SHP77 treated with DMSO at 0.1 percent for 48 hours (cell line): Measurements from ENCODE around the gene ZBTB24.
"Not testable (repeated sequence)": the region's sequence is repeated elsewhere in the genome, so short reads cannot be mapped to it uniquely, and the experiment has no call there.

Experiments
- DNase-seq: peaks from one replicate; lab custom pipeline; 2025; lab: John Stamatoyannopoulos, UW

The ZBTB24 gene

DNA sequence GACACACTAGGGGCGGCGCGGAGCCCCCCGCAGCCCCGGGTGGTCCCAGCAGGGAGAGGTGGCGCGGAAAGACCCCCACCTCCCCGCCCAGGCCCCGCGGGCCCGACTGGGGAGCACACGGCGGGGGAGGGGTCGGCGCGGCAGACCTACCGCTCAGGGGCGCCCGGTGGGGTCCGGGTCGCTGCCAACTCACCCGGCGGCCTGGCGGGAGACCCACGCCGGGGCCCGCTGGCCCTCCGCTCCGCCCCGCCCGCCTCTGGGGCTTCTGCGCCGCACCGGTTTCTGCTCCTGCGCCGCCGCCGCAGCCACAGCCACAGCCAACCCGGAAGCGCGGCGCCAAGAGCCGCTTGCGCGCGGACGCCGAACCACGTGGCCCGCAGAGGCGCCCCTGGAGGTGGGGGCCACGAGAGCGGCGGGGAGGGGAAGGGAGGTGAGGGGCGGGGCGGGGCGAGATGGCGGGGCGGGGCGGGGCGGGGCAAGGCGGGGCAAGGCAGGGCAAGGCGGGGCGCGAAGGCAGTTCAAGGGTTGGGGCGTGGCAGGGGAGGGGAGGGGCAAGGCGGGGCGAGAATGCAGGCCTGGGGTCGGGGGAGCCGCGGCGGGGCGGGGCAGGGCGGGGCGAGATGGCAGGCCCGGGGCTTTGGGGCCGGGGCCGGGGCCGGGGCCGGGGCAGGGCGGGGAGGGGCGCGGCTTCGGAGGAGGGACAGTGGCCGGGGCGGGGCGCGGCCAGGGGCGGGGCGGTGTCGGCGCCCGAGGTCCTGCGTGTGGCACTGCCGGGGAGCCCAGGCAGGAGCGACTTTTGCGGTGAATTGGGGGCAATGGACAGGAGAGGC is at the start of gene ZBTB24:
Gene ZBTB24, minus strand, starts transcription at position 315 of the 830 bp plus-strand sequence. CDS start 1,193 bp downstream, outside the sequence.
- DNase-seq = peak; percentile 73

DNA sequence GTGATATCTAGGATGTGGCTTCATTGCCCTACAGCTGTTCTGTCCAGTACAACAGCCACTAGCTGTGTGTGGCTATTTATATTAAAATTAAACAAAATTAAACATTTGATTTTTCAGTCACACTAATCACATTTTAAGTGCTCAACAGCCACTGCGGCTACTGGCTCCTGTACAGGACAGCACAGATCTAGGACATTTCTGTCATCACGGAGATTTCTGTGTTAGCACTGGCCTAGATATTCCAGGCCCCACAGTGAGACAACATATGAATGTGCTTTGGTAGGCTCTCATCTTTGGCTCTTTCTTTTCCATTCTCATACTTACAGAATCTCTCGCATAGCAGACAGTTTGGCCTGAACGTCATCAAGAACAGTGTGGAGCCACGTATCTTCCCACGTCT is 48.4 kb upstream of the ZBTB24 start:
- DNase-seq = no peak

DNA sequence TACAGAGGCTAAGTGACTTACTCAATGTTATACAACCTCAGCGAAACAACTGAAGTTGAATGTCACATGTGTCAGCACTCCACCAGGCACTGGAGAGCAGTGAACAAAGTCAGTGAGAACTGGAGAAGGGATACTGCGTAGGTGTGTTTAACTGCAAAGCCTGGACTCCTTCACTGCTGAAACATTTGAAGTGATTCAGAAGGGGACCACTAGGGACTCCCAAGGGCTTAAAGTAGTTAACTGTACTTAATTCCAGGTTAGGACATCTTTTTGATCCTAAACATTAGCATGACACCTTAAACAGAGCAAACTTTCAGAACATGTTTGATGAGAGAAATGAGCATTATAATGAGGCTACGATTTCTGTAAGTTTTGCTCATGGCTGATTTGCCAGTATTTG is 45.0 kb upstream of the ZBTB24 start:
- no peak for DNase-seq

DNA sequence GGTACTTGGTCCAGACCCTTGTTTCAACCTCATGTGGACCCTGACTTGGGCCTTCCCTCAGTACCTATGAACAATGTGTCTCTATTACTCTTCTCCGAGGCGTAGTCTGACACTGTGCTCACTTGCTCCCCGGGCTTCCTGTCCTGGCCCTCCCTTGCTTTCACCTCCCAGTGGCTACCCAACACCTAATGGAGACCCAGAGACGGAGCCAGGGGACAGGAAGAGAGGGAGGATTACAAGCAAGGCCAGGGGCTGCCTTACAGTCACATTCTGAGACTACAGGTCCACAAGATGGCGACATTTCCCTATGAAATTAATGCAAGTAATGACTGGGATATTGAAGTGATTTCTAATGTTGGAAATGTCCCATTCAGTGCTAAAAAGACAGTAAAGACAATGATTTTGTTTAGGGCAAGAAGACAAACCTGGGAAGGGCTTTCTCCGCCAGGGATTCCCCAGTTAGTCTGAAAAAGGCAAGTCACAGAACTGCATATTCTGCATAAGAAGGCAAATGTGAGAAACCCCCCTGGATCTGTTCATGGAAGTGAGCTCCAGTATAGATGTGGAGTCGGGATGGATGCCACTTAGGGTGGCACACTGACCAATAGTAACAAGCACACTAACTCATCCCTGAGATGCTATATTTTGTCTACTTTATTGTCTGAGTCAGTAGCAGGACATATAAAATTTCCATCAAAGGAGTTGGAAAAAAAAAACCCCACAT is 44.0 kb upstream of the ZBTB24 start:
- peak; percentile 71 for DNase-seq

DNA sequence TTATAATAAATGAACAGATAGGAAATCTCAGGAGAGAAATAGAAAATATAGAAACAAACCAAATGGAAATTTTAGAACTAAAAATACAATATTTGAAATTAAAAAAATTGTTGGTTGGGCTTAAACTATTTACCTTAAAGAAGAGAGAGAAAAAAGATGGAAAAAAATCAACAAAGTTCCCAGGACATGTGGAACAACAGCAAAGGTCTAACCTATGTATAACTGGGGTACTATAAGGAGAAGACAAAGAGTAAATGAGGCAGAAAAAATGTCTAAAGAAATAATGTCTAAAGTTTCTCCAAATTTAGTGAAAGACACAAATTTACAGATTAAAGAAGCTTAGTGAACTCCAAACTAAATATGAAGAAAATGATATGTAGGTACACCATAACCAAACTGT is 41.1 kb upstream of the ZBTB24 start:
- DNase-seq = no peak

DNA sequence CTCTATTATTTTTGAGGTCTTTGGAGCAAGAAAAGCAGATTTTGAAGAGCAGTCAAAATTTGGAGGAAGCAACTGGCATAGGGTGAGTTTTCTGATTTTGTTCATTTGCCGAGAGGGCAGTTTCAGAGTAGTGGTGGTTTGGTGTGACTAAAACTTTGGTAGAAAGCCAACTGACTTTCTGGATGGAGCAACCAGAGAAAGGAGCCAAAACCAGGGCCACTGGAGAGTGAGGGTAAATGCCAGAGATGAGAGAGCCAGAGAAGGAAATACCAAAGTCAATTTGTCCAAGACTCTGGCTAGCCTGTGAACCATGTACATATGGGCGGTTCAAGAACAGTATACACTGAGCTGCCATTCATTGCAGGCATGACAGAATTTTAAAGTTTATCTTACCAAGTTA is 40.5 kb upstream of the ZBTB24 start:
- no peak for DNase-seq

DNA sequence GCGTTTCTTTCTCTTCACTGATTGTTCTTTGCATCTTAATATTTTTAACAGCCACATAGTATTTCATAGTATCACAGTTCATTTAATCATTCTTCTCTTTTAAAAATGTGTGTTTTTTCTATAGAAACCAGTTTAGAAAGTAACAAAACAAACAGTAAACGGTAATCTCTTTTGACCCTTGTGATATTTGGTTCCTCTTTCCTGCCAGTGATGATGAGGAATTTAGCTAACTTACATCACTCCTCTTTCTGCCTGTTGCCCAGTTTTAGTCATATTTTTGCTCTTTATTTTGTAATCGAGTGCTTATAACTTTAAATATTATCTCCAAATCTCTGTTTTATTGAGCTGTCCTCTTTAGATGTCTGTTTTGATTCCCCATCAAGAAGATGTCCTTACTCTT is 38.1 kb upstream of the ZBTB24 start:
- DNase-seq = no peak

DNA sequence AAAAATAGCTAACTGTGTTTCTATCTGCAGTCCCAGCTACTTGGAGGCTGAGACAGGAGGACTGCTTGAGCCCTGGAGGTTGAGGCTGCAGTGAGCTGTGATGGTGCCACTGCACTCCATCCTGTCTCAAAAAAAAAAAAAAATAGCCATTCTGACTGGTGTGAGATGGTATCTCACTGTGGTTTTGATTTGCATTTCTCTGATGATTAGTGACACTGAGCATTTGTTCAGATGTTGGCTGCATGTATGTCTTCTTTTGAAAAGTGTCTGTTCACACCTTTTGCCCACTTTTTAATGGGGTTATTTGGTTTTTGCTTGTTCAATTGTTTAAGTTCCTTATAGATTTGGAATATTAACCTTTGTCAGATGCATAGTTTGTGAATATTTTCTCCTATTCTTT is 36.6 kb upstream of the ZBTB24 start:
- not testable (repeated sequence) for DNase-seq

DNA sequence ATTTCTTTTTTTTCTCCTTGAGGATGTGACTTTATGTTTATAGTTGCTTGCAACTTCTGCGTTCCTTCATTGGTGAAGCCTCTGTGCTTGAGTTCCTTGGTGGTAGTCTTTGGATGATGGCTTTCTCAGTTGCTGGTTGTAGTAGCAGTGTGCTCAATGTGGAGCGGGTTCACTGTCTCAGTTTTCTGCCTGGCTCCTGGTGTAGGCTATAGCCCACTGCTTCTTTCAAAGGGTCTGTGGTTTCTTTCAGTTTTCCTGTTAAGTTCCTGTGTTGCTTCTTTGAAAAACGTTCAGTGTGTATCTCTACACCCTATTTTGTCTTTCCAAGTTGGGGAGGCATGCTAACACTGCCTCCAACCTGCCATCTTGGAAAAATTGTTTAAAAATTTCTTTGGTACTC is 33.9 kb upstream of the ZBTB24 start:
- no peak for DNase-seq

DNA sequence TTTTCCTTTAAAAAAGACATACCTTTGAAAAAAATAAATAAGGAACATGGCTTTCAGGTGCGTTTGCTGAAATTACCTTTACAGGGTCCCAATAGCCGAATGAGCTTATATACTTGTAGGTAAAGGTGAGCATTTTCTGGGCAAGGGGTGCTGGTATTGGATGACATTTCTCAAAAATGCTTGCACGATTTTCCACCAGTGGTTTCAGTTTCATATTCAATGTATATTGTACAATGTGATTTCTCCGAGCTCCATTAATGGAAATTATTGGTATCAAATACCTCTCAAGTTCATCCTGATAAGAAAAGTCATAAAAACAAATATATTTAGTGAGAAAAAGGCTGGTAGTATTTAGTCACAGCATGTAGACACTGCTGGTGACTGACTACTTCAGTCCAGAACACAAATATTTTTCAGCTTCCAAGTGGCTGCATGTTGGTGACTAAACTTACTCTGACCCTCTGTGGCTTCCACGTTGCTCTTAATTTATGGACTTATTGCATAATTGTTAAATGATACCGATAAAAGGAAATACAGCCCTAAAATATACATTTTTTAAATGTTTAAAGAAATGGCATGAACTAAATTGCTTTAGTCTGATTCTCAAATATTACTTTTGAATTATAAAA is 32.9 kb upstream of the ZBTB24 start:
- no peak for DNase-seq

DNA sequence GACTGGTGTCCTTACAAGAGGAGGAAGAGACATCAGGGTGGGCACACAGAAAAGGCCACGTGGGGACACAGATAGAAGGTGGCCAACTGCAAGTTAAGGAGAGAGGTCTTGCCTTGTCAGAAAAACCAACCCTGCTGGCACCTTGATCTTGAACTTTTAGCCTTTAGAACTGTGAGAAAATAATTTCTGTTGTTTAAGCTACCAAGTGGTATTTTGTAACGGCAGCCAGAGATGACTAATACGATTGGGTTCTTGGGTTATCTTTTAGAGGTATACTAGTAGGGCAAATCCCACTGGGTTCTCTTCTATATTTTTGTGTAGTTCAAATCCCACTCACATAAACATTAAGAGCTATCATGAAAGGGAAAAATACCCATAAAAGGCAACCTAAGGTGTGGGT is 31.9 kb upstream of the ZBTB24 start:
- no peak for DNase-seq

DNA sequence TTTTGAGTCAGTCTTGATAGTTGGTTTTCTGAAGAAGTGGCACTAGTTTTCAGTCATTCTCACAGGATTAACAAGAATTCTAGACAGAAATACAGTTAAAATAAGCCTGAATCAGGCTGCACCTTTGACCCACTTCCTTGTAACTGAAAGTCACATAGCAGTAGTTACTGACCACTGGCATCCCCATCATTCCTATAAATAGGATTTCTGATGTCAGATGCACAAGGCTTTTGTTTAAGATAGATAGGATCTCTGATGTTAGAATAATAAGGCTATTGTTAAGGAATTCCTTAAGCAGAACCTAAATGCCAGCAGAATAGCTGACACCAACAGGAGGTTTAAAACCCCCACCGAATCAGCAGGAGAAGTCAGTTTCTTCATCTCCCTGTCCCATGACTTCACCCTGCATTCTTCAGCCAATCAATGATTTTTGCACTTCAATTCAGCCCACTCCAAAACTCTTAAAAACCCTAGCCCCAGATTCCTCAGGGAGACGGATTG is 30.6 kb upstream of the ZBTB24 start:
- DNase-seq = no peak

DNA sequence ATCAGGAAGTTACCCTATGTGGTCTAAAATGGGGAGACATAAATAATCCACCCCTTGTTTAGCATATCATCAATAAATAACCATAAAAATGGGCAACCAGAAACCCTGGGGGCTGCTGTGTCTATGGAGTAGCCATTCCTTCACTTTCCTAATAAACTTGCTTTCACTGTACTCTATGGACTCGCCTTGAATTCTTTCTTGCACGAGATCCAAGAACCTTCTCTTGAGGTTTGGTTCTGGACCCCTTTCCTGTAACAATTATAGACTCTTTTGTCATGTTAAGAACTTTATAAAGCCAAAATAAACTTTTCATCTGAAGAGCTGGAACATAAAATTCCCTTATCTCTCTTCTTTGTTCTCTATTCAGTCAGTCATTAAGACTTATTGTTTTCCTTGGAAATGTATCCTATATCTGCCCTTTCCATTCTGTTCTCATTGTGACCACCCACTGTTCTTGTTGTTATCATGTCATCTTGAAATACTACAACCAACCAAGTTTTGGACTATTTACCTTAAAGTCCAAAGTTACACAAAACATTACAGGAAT is 29.3 kb upstream of the ZBTB24 start:
- no peak for DNase-seq

DNA sequence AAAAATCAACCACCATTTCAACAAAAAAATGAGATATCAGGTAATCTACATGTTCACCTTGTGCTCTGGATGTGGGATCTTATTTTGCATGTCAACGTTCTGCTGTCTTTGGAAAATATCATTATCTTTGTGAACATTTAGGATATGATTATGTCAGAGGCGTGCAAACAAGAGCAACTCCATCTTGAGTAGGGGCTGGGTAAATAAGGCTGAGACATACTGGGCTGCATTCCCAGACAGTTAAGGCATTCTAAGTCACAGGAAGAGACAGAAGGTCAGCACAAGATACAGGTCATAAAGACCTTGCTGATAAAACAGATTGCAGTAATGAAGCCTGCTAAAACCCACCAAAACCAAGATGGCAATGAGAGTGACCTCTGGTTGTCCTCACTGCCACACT is 28.8 kb upstream of the ZBTB24 start:
- DNase-seq = no peak

DNA sequence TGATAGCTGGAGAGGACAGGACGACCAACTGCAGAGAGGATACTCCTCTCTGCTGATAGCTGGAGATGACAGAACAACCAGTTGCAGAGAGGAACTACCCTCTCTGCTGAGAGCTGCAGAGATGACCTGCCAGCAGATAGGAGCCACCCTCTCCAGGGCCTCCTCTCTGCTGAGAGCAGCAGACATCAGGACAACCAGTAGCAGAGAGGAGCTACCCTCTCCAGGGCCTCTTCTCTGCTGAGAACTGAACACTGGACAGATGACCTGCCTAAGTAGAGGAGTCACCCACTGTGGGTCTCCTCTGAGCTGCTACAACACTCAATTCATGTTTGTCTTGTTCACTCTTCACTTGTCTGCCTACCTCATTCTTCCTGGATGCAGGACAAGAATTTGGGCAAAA is 27.3 kb upstream of the ZBTB24 start:
- no peak for DNase-seq

DNA sequence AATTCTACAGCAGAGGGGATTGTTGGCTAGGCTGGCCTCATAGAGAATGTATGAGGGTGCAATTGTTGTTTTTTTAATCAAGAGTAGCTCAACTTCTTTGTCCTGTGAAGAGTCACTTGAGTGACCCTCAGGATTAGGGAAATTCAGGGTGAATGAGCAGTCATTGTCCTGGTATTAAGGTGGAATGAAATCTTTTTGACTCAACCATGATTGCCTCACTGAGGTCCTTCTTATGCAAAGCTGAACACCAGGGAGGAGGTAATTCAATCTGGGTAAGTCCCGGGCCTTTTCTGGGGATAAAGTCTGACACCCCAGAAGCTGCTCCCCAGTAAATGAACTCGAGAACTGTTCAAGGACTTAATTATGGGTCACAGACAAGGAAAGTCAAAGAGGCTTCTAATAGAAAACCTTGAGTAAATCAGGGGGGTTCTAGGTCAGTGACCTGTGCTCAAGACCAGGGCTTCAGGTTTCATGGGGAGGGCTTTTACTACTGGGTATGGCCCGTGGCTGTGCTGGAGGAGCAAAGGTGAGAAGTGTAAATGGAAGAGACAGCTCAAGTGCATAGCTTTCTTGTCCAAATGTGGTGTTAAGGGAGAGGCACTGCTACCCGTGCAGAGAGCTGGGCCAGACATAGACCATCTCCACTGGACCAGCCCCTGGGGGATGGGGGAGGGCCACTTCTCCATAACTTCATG is 25.3 kb upstream of the ZBTB24 start:
- DNase-seq = no peak

DNA sequence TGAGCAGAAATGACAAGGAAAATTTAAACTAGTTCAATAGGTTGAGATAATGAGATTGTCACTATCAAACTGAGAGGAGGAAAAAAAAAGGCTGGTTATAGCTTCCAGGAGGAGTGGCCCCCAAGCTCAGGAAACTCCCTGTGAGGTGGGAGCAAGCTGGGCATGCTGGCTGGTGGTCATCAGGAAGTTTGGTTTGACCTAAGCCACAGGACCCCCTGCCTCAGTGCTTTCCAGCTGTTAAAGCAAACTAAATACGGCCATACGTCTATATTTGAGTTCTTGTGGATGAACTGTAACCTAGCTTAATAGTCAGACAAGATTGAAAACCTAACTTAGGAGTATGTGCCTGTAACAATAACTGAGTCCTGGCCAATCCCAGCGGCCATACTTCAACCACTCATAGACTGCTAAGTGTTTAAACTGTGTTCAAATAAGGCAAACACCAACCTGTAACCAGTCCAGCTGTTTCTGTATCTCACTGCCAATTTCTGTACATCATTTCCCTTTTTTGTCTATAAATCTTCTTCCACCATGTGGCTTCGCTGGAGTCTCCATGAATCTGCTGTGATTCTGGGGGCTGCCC is 24.6 kb upstream of the ZBTB24 start:
- DNase-seq = no peak

DNA sequence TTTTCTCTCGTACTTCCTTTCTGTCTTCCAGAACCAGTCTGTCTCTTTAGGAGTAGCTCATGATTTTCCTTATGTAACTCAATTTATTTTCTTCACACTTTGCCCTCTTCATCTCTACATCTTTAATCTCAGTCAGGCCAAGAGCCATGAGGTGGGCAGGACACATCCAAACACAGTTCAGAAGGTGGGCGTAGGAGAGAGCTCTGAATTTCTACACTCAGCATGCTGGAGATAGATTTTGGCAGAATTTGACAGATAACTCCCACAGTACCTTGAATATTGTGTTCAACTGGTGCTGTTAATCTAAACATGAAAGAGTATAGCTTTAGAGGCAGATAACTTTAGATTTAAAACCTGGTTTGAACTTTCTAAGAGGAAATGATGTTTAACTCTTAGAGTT is 23.8 kb upstream of the ZBTB24 start:
- DNase-seq = no peak

DNA sequence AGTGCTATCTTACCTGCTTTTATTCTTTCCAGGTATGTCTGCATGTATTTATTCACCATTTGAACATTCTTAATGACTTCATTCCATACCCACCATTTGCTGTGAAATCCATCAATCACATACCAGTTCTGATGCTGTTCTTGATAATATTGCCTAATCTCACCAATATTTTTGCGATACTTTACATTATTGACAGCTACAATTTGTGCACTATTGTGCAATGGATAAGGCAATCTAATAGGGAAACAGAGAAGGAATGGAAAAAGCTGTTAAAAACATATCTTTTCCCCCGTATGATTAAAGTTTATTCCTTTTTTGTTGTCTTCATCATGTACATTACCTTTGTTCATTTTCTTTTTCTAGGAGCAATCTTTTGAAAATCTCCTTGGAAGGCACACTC is 23.3 kb upstream of the ZBTB24 start:
- no peak for DNase-seq

DNA sequence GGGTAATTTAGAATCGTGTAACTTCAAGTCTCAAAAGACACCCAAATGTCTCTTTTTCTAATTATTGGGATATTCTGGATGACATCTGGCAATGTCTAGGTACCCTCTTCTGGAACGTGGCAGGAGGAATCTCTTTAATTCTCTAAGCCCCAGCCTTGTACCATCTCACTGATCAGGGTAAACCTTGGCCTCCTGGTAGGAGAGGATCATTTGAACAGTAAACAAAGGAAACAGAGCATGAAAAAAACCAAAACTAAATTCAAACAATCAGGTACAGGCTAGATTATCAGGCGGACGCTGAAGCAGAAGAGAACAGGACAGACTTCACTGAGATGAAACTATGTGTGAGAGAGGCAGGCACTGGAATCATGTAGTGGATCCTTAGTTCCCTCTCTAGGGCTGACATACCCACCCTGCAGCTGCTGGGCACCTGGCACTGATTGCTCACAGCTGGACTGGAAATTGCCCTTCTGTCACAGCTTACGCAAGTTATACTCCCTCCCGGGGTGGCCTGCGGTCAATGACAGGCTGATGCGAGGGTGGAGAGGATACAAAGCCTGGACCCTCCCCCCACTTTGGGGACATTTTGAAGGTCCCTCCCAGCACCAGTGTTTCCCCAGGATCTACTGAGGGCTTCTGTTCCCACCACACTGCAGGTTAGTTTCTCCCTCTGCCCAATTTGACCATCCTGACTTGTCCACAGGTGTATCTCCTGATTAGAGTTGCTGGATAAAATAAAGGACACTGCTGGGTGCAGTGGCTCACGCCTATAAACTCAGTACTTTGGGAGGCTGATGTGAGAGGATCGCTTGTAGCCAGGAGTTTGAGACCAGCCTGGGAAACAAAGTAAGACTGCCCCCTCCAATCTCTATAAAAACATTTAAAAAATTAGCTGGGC is 20.6 kb upstream of the ZBTB24 start:
- peak; percentile 43 for DNase-seq

DNA sequence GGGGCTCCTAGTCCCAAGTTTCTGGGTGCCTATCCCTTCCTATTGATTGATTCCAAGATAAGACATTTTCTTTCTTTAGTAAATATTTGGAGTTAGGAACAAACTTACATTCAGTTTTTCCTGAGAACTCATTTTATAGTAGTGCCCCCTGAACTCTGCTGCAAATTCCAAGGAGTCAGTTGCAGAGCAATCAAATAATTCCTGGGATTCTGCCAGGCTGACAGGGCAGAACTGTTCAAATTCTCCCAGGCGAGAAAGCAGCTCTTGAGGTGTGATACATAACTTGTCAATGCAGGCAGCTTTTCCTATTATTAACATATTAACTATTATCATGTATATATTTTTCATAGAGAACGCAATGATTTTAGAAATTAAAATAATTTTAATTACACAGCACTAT is 15.9 kb upstream of the ZBTB24 start:
- no peak for DNase-seq
